HT-29 (cell line): ENCODE results near the gene HSPA1L. TPM values are rescaled to one million over a fixed set of nuclear protein-coding genes. Genes with fewer than 3 reads are reported as not detected.

Source experiments
- DNase-seq: peaks from one replicate; pipeline ENCODE4 v3.0.0-alpha.2; 2015; ENCODE audit warnings: low spot score
- small RNA-seq: library from RNA; depleted of rRNA; stranded (forward); fragments of <200 nt; gene quantifications from one replicate; pipeline ENCODE3, GENCODE V24; 2014
- total RNA-seq: library from RNA; depleted of rRNA; stranded (reverse); fragments of >200 nt; shearing (Covaris generic); gene quantifications from 2 replicates; pipeline ENCODE4 v1.2.3, GENCODE V29; 2014; rRNA removed

The HSPA1L gene
- total RNA-seq, 1 experiment from 2014 or later, result 0.64 TPM

DNA sequence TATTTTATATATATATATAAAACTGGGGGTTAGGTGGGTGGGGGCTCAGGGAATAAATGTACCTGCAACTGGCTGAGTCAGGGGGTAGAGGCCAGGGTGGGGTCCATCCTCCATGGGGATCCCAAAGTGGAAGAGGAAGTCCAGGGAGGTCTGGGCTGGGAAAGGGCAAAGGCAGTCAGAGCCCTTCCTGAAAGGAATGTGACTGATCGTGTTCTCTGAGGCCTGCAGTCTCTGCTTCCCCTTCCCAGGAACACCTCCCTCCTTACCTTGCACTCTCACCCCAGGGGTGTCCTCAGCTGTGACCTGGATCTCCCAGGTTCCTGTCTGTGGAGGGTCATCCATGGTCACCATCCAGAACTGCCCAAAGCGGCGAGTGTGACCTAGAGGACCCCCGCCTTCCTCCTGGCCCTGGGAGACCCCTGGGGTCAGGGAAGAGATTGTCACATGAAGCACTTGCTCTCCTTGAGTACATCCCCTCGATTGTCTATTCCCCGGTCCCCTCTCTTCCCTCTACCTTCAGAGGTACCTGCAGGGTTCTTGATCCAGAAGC lies 47.9 kb downstream of the HSPA1L start:
- DNase-seq, result no peak

DNA sequence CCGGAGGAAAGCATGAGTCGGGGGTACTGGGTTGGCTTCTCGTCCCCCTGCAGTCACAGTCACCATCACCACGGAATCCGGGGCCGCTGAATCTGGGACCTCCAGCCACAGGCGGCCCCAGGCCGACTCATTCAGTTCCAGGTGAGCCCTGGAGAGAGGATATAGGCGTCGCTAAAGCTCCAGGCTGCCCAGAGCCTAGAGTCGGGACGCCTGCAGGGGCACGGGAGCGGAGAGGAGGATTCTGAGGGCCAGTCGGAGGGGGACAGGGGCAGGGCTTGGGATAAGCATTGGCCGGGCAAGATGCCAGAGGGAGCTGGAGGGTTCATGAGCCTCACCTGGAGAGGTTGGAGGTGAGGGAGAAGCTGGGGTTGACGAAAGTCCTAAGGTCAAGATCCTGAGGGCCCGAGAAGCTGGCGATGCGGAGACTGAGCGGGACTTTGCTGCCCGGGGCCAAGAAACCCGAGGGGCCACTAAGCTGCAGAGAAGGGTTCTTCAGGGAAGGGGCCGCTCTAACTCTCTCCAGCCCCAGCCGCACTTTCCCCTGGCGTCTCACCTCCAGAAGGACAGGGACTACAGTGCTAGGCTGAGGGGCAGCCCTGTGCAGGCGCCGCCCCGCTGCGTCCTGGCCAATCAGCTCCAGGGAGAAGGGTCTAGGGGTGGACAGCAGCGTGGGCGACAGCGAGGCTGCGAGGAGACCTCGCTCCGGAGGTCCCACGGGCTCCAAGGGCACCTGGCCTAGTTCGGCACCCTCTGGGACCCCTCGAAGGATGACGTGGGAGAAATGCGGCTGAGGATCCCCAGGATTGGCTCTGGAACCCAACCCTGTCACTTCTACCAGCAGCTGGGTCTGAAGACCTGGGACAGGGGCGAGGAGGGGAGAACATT lies 48.9 kb downstream of the HSPA1L start:
- DNase-seq, result no peak

DNA sequence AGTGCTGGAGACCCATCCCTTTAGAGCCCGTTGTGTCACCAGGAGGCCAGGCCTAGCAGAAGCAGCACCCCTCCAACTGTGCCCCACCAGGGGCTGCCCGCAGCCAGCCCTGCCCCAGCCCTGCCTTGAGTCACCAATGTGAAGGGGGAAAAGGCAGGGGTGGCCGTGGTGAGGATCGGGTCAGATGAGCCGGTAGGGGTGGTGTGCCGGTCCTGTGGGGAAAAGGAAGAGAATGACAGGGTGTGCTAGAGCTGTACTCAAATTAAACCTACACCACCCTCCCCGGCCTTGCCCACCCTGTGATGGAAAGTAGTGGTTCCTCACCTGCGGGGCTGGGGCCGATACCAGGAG lies 49.5 kb downstream of the HSPA1L start:
- no peak for DNase-seq

DNA sequence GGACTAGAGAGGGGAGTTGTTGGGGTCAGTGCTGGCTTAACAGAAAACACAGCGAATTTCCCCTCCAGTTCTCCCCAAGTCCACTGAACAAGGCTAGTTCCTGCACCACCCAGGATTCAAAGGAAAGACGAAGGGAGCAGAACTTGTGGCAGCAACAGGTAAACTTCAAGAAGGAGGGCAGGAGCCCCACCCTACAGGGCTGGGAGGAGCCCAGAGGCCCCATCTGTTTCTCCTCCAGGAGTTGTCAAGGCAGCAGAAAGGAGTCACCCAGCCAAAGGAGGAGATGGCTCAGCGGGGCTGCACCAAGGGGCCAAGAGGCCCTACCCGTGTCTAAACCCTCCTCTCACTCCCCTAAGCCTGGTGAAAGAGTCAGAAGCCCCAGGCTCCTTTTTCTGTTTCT lies 50.9 kb downstream of the HSPA1L start:
- no peak for DNase-seq

DNA sequence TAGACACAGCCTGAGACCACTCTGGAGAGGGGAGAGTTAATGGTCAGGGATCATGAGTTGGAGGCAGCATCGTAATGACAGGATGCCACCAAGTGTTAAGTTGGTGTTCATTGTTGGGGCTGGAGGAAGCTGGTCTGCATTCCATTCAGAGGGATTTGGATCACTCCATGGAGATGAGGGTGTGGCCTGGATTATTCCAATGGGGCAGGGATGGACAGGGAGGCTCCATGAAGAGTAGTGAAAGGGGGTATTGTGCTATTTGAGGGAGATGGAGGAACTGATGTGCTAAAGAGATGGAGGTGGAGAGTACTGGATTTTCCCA lies 51.5 kb downstream of the HSPA1L start:
- DNase-seq, result peak; percentile 38

DNA sequence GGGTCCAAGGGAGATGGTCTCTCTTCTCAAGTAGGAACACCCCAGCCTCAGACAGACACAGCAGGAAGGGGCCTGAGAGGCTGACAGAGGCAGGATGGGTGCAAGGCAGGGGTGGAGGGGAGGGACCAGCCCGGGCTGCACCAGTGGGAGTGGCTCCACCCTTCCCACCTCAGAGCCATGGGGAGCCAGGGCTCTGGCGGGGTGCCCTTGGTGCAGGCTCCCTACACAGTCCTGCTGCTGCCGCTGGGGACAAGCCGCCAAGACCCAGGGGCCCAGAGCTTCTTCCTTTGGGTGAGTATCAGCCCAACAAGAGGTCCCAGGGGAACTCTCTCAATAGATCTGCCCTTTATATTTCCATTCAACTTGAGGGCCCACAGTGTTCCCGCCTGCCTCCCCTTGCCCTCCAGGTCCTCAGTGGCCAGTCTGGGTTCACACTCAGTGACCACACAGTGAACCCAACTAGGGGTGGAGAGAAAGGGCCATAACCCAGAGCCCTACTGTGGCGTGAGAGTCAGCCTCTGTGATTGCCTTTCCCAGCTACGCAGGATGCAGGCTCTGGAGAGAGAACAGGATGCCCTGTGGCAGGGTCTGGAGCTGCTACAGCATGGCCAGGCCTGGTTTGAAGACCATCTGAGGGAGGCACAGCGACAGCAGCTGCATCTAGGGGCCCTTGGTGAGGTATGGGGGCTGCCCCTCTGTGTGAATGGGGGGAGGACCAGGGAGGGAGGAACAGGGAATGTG lies 52.0 kb downstream of the HSPA1L start:
- DNase-seq, result no peak

DNA sequence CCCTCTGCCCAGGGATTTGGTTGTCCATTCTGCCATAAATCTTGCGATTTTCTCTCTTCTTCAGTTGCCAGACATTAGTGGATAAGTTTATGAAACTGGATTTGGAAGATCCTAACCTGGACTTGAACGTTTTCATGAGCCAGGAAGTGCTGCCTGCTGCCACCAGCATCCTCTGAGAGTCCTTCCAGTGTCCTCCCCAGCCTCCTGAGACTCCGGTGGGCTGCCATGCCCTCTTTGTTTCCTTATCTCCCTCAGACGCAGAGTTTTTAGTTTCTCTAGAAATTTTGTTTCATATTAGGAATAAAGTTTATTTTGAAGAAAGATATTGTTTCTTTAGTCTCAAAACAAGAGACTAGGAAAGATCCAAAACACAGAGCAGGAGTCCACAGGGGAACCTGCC lies 52.7 kb downstream of the HSPA1L start, which contains the start of gene SAPCD1:
Gene SAPCD1 (plus strand): TSS at position 301 of the 400 bp plus-strand sequence. CDS start 399 bp downstream, outside the sequence.
- no peak for DNase-seq

DNA sequence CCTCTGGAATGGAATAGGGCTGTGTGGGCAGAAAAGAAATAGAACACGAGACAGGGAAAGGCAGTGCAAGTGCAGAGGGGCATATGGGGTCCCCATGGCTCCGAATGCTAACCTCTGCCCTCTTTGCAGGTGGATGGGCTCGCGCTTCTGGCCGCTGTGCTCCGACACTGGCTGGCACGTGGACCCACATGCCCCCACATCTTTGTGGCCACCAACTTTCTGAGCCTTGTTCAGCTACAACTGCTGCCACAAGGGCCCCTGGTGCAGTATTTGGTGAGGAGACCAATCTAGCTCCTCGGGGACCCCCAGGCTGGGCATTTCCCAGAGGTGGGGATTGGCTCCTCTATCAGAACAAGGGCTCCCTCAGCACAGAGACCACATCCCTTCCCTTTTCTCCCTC lies 53.7 kb downstream of the HSPA1L start:
- no peak for DNase-seq

DNA sequence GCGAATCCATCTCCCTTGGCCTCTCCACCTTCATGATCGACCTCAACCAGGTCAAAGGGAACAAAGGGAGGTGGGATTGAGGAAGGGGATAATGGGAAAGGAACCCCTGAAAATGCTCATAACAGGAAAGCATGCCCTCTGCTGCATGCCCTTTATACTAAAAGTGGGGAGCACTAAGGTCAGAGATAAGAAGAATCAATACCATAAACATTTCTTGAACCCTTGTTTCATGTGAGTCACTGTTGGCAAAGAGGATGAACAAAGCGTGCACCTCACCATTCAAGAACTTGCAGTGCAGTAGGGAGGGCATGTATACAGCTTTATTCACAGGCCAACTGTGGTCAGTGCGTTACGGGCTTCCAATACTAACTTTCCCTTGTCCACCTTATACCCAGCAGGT lies 54.3 kb downstream of the HSPA1L start:
- no peak for DNase-seq

Small RNA genes within 50 kb of the gene (small RNA-seq; reads per million reads assigned to genes)
- not detected for gene MSH5-SAPCD1
- not detected for gene RF00019
- gene SAPCD1, result not detected
- 53.2 reads per million, percentile 95 among the genes with 10 or more reads in this experiment for gene SNORD48
- gene SNORD52, result not detected

Other genes with a start within 250 kb of the HSPA1L start
- gene LTA, start 243.0 kb downstream of the HSPA1L start, total RNA-seq, result not detected in 2 replicates
- gene TNF, start 239.7 kb downstream of the HSPA1L start, total RNA-seq, result 0.08 TPM in 1 of 2 replicates, not detected in the other
- 0.13 TPM in 1 of 2 replicates, not detected in the other for gene LTB, start 232.9 kb downstream of the HSPA1L start, total RNA-seq
- gene LST1, start 229.0 kb downstream of the HSPA1L start, total RNA-seq, result not detected in 2 replicates
- not detected in 2 replicates for gene NCR3, start 222.3 kb downstream of the HSPA1L start, total RNA-seq
- gene AIF1, start 200.0 kb downstream of the HSPA1L start, total RNA-seq, result not detected in 2 replicates
- 128 and 172 TPM in 2 replicates for gene PRRC2A, start 194.6 kb downstream of the HSPA1L start, total RNA-seq
- 307 and 336 TPM in 2 replicates for gene BAG6, start 162.6 kb downstream of the HSPA1L start, total RNA-seq
- gene APOM, start 159.4 kb downstream of the HSPA1L start, total RNA-seq, result 1.8 and 4.2 TPM in 2 replicates
- gene C6orf47, start 154.5 kb downstream of the HSPA1L start, total RNA-seq, result 24.7 and 29.1 TPM in 2 replicates
- 11.7 and 17.2 TPM in 2 replicates for gene GPANK1, start 150.3 kb downstream of the HSPA1L start, total RNA-seq
- gene CSNK2B, start 149.2 kb downstream of the HSPA1L start, total RNA-seq, result 219 and 225 TPM in 2 replicates
- gene LY6G5B, start 145.3 kb downstream of the HSPA1L start, total RNA-seq, result 3.5 and 3.6 TPM in 2 replicates
- 0.76 and 2.1 TPM in 2 replicates for gene LY6G5C, start 134.2 kb downstream of the HSPA1L start, total RNA-seq
- gene ABHD16A, start 112.0 kb downstream of the HSPA1L start, total RNA-seq, result 32.5 and 37.9 TPM in 2 replicates
- not detected in 2 replicates for gene LY6G6F, start 108.4 kb downstream of the HSPA1L start, total RNA-seq
- gene LY6G6D, start 99.9 kb downstream of the HSPA1L start, total RNA-seq, result not detected in 2 replicates
- not detected in 2 replicates for gene LY6G6C, start 93.5 kb downstream of the HSPA1L start, total RNA-seq
- 0.18 TPM in 1 of 2 replicates, not detected in the other for gene MPIG6B, start 91.9 kb downstream of the HSPA1L start, total RNA-seq
- 107 and 116 TPM in 2 replicates for gene DDAH2, start 86.0 kb downstream of the HSPA1L start, total RNA-seq
- gene CLIC1, start 78.8 kb downstream of the HSPA1L start, total RNA-seq, result 914 and 960 TPM in 2 replicates
- 19.6 and 20.9 TPM in 2 replicates for gene MSH5, start 75.3 kb downstream of the HSPA1L start, total RNA-seq
- 6.3 and 11.6 TPM in 2 replicates for gene SAPCD1, start 52.6 kb downstream of the HSPA1L start, total RNA-seq
- 5.6 and 11.2 TPM in 2 replicates for gene VWA7, start 38.0 kb downstream of the HSPA1L start, total RNA-seq
- 128 and 138 TPM in 2 replicates for gene VARS1, start 19.5 kb downstream of the HSPA1L start, total RNA-seq
- 77.4 and 93.6 TPM in 2 replicates for gene LSM2, start 8.3 kb downstream of the HSPA1L start, total RNA-seq
- 379 and 403 TPM in 2 replicates for gene HSPA1A, start 260 bp upstream of the HSPA1L start, total RNA-seq
- gene HSPA1B, start 12.5 kb upstream of the HSPA1L start, total RNA-seq, result 655 TPM in 2 replicates
- gene NEU1, start 47.5 kb upstream of the HSPA1L start, total RNA-seq, result 82.3 and 87.1 TPM in 2 replicates
- 101 and 124 TPM in 2 replicates for gene SLC44A4, start 63.7 kb upstream of the HSPA1L start, total RNA-seq
- 85.9 and 98.5 TPM in 2 replicates for gene EHMT2, start 82.4 kb upstream of the HSPA1L start, total RNA-seq
- 12.6 and 13.6 TPM in 2 replicates for gene ZBTB12, start 86.8 kb upstream of the HSPA1L start, total RNA-seq
- gene C2, start 112.4 kb upstream of the HSPA1L start, total RNA-seq, result 0.28 and 0.91 TPM in 2 replicates
- 2.0 and 2.6 TPM in 2 replicates for gene CFB, start 130.8 kb upstream of the HSPA1L start, total RNA-seq
- 85.4 and 103 TPM in 2 replicates for gene NELFE, start 143.7 kb upstream of the HSPA1L start, total RNA-seq
- 62.5 and 66.2 TPM in 2 replicates for gene SKIC2, start 143.9 kb upstream of the HSPA1L start, total RNA-seq
- 54.8 and 61.6 TPM in 2 replicates for gene DXO, start 156.9 kb upstream of the HSPA1L start, total RNA-seq
- gene C4A, start 166.8 kb upstream of the HSPA1L start, total RNA-seq, result 0.57 and 1.9 TPM in 2 replicates
- gene C4B, start 199.5 kb upstream of the HSPA1L start, total RNA-seq, result 1.4 and 1.9 TPM in 2 replicates
- not detected in 2 replicates for gene CYP21A2, start 223.1 kb upstream of the HSPA1L start, total RNA-seq